ENCODE measurements around the gene RMI2.
"Not testable (repeated sequence)": the region's sequence is repeated elsewhere in the genome, so short reads cannot be mapped to it uniquely, and the experiment has no call there.

RMI2 gene

GRCh38 chr16:11345040-11345862 is at the start of gene RMI2:
Gene RMI2, plus strand, starts transcription at chr16:11345459. Its CDS starts 13 bp downstream, at chr16:11345472.
- peak; percentile 96 to 98 for DNase-seq

DNA sequence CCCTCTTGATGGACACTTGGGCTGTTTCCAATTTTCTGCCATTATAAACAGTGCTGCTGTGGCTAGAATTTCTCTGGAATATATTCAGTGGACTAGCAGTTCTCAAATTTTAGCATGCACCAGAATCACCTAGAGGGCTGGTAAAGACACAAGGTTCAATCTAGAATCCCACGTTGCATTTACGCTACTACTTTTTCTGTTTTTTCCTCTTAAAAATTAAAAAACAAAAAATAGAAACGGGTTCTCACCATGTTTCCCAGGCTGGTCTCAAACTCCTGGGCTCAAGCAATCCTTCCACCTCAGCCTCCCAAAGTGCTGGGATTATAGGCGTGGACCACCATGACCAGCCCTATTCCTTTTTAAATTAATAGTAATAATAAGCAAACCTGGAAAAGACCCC is 49.6 kb upstream of the RMI2 start:
- no peak for DNase-seq

GRCh38 chr16:11296351-11296705 is 48.9 kb upstream of the RMI2 start:
- DNase-seq = no peak

- no peak for DNase-seq
These were observed 48.4 kb upstream of the RMI2 start for GRCh38 chr16:11296706-11297491.

DNA sequence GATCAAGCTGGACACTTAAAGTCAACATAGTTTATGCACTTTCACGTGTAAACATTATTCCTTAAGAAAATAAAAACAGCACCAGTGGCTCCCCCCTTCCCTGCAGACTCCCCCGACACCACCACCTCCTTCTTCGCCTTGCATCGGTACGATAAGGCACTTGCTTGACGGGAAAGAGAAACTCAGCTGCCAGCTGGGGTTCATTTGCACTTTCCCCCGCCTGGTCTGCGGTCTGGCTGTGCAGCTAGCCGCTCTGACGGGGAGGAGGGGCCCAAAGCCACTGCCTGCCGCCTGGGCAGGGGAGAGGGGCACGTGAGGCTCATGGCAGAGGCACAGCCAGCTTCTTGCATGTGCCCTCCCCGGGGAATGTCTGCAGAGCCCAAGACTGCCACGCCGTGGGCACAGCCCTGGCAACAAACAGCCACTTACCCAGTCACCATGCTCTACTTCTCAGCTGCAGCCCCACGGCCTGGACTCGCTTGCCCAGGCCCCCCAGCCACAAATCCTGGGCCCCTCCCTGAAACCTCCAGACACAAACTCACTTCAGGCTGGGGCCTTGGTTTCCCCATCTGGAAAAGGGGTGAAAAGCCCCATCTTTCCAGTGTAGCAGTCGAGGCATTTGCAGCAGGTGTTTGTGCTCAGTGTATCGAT is 47.6 kb upstream of the RMI2 start:
- DNase-seq = peak; percentile 75 to 78

DNA sequence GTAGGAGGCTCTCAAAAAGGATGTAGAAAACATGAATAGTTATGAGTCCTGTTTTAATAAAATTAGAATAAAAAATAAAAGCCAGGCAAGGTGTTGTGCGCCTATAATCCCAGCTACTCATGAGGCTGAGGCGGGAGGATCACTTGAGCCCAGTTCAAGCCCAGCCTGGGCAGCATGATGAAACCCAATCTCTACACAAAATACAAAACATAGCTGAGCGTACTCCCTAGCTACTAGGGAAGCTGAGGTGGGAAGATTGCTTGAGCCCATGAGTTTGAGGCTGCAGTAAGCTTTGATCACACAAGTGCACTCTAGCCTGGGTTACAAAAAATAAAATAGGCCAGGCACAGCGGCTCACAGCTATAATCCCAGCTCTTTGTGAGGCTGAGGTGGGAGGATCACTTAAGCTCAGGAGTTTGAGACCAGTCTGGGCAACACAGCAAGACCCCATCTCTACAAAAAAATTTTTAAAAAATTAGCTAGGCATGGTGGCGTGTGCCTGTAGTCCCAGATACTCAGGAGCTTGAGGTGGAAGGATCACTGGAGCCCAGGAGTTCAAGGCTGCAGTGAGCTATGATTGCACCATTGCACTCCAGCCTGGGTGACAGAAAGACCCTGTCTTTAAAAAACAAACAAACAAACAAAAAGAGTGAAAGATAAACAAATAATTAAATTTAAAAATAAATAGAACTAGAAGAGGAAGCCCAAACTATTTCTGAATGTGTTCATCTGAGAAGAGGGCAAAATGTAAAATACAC is 46.9 kb upstream of the RMI2 start:
- DNase-seq = no peak

DNA sequence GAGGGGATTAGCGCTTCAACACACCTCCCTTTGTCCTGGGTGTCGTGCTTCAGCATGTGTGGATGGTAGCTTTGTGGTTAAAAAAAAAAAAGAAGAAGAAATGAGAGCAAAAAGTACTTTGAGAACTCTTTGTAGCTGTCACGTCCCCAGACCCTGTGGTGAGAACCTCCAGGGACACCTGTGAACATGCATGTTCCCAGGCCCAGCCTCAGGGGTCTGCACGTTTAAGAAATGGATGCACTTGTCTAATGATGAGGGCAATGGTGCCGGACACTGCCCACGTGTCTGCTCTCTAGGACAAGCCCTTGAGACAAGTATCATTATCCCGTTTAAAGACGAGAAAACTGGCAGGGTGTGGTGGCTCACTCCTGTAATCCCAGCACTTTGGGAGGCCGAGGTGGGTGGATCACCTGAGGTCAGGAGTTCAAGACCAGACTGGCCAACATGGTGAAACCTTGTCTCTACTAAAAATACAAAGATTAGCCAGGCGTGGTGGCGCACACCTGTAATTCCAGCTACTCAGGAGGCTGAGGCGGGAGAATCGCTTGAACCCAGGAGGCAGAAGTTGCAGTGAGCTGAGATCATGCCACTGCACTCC is 46.2 kb upstream of the RMI2 start:
- DNase-seq = not testable (repeated sequence)

DNA sequence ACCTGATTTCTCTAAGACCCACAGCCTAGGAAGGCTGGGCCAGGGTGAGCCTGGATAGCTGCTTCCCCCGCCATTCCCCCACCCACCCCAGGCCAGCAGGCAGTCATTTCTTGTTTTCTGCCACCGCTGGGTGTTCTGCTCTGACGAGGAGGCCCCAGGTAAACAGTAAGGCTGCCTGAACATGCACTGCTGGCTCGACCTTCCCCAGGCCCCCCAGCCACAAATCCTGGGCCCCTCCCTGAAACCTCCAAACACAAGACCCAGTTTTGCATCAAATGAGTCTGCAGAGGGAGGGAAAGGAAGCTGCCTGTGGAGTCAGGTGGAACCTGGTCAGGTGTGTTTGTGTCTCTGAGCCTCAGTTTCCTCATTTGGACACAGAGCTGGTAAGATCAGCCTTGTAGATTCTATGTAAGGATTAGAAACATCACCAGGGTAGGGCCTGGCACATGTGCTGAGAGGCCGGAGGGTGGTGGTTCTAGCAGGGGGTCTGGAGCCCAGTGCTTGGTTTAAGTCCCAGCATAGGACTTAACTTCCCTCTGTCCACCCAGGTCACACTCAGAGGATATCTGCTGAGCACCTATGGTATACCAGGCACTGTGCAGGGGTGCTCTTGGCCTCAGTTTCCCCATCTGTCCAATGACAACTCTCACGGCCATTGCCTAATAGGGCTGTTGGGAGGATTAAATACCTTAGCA is 45.2 kb upstream of the RMI2 start:
- no peak for DNase-seq

DNA sequence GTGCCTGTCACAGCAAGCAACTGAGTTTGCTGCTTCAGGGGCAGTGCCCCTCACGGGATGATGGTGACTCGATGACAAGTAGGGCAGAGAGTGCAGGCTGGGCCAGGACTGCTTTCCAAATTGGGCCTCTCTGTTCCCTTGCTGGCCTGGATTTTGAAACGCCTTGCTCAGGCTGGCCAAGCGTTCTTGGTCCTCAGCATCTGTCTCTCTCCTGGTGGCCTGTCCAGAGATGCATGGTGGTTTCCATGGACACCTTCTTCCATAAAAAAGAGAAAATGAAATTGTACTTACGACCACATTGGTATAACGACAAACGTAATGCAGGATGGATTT is 44.7 kb upstream of the RMI2 start:
- no peak for DNase-seq

DNA sequence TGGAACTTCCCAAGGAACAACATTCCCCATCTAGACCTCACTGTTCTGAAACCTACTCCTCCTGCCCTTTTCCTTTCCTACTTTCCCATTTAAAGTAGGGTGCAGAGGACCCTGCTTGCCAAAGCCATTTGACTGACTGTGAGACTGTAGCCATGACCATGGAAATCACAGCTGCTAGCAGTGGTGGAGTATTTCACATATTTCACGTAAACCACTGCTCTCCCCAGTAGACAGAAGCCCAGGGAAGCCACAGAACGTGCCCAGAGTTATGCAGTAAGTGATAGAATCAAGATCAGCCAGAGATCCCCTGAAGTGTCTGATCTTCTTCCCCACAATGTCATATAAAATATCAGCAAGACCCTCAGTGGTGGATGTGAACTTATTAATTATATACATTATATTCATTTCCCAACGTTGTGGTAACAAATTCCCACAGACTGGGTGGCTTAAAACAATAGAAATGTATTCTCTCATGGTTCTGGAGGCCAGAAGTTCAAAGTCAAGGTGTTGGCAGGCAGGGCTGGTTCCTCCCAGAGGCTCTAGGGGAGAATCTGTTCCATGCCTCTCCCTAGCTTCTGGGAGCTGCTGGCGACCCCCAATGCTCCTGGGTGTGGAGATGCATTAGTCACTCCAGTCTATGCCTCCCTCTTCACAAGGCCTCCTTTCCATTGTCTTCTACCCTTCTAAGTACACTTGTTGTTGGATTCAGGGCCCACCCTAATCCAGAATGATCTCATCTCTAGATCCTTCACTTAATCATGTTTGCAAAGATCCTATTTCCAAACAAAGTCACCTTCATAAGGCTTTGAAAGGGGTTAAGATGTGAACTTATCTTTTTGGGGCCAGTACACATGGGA is 43.4 kb upstream of the RMI2 start:
- DNase-seq = no peak

DNA sequence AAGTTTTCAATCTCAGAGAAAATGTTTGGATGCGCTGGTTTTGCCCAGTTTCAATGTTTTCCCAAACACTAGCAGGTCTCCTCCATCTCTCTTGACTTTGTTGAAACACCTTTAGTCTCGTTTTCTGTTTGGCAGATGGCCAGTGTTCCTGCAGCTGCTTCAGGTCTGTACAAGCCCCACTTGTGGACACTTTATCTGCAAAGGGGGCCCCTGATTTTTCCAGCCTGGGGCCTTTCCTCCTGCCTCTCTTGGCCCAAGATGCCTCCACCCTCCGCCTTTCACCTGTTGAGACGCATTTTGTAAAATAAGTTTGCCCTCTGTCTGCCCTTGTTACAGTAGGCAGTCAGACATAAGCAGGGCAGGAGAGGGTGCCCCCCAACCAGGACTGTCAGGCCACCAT is 42.3 kb upstream of the RMI2 start:
- DNase-seq = no peak

GRCh38 chr16:11303405-11304138 is 41.7 kb upstream of the RMI2 start:
- no peak for DNase-seq

GRCh38 chr16:11306381-11306780 is 38.9 kb upstream of the RMI2 start:
- no peak for DNase-seq

GRCh38 chr16:11306997-11307638 is 38.1 kb upstream of the RMI2 start:
- DNase-seq = no peak

DNA sequence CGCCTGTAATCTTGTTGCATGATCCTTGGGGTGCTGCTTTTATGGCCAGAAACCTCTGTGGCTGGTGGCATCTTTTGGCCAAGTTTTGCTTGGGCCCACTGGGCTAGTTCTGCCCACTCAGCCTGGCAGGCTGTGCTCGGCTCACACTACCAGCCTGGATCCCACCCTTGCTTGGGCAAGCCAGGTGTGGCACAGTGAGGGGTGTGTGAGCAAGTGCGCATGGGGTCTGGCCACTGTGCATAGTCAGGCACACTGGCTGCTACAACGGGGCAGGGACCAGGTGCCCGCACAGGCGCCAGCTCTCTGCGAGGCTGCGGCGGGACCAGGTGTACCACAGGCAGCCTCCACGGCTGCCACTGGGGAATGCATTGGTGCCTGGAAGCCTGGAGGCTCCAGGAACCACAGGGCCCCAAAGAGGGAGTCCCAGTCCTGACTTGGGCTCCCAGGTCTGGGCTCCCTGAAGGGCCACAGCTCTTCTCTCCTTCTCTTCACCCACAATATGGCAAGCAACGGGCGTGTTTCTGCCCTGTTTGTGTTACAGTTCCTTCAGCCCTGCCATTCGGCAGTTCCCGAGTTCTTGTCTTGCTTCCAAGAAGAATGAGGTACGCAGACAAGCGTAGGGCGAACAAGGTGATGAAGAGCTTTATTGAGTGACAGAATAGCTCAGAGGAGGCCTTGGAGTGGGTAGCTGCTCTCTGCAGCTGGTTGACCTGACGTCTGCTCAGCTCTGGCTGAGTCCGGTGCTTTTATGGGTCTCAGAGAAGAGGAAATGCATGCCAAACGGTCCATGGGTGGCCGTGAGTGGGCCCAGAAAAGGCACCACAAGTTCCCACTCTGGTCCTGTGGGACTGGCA is 37.4 kb upstream of the RMI2 start:
- DNase-seq = no peak

DNA sequence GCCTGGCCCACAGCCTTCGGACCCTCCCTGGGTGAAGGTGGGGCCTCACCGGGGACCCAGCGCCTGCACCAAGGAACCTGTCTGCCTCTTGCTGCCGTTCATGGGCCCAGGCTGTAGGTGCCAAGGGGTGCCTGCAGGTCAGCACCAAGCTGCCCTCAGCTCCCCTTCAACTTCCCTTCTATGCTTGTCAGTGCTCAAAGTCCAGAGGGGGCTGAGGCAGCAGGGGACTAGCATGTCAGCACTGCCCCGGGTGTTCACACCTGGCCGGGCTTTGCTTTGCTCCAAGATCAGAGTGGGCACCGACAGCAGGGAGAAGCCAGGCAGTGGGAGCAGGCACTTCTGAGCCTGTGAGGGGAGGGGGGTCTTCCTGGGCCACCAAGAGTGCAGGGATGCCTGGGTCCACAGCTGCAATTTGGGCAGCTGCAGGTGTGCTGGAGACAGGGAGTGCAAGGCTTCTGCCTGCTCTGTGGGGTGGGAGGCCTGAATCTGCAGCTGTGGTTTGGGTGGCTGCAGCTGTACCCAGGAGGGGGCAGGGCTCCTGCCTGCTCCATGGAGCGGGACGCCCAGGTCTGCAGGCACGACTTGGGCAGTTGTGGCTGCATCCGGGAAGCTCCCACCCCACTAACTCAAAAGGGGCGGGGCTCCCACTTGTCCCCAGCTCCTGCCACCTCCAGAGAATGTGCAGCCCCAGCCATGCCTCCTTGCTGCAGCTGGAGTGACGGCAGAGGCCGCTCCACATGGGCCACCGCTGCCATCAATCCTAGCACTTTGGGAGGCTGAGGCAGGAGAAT is 36.6 kb upstream of the RMI2 start:
- DNase-seq = no peak

DNA sequence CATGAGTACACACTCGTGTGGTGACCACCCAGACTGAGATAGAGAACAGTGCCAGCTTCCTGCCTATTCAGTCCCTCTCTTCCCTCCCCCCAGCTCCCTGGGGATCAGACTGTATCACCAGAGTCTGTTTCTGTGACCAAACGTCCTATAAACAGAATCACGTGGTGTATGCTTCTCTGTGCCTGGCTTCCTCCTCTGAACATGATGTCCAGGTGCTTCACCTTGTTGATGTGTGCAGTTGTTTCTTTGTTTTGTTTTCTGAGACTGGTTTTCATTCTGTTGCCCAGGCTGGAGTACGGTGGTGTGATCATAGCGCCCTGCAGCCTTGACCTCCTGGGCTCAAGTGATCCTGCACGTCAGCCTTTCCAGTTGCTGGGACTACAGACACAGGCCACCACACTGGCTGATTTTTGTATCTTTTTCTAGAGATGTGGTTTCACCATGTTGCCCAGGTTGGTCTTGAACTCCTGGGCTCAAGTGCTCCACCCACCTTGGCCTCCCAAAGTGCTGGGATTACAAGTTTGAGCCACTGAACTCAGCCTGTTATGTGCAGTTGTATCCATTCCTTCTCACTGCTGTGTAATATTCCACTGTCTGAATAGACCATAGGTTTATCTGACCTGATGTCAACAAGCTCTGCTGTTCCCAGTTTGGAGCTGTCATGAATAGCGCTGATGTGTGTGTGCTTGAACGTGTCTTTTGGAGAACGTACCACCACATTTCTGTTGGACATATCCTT is 35.2 kb upstream of the RMI2 start:
- no peak for DNase-seq

Data from activated T-cell treated with anti-CD3 and anti-CD28 coated beads, Interleukin-2, amount 50 U/mL, for 48 hours (primary cell).